Ovary (tissue), 9 donors: ENCODE measurements around the gene HES5. TPM values are rescaled to one million over a fixed set of nuclear protein-coding genes. Genes with fewer than 3 reads are reported as not detected.
A peak's percentile ranks its signal among the peaks of the same experiment; 100 is the strongest.

ENCODE experiments used
- DNase-seq, 5 donors: peaks; one replicate each; pipeline ENCODE4 v3.0.0-alpha.2; 2019 to 2020
- H3K27ac ChIP-seq, 2 donors: fragments of 200-600 bp; one replicate each; pipeline versions ENCODE4 v1.5.1 to v1.8.0; 2019 to 2022
- H3K27me3 ChIP-seq: fragments of 200-600 bp; one replicate; pipeline ENCODE4 v1.8.0; 2022
- H3K36me3 ChIP-seq: fragments of 200-600 bp; sonication (generic); one replicate; pipeline ENCODE4 v1.5.1; 2019
- H3K4me1 ChIP-seq: one replicate; pipeline ENCODE4 v1.8.1; 2013; ENCODE audit warnings: mild to moderate bottlenecking, moderate library complexity; ENCODE audit not compliant: insufficient read depth
- H3K4me3 ChIP-seq: fragments of 200-600 bp; sonication (generic); one replicate; pipeline ENCODE4 v1.5.1; 2017
- H3K9me3 ChIP-seq, 2 donors: fragments of 200-600 bp in 1 of 2; sonication (generic) in 1 of 2; one replicate each; pipeline versions ENCODE4 v1.5.1 to v1.8.1; 2013 to 2019; ENCODE audit warnings: mild to moderate bottlenecking in 1 of 2, moderate library complexity in 1 of 2
- CTCF ChIP-seq, 3 donors: fragments of 450-650 bp in 2 of 3; fragments of 200-600 bp in 1 of 3; IDR thresholded peaks; one replicate each; pipeline versions ENCODE4 v1.5.1 to v1.8.0; 2016 to 2022; ENCODE audit warnings: antibody characterized with exemption in 3 of 3, mild to moderate bottlenecking in 1 of 3
- EP300 ChIP-seq: sonication (generic); formaldehyde crosslinking; IDR thresholded peaks from one replicate; pipeline ENCODE4 v1.6.1; 2017; ENCODE audit warnings: antibody characterized with exemption
- POLR2A ChIP-seq: fragments of 450-650 bp; IDR thresholded peaks from one replicate; pipeline ENCODE4 v1.6.1; 2017; ENCODE audit warnings: antibody characterized with exemption, mild to moderate bottlenecking, moderate library complexity
- WGBS, 3 donors: extraction: QIAGEN DNeasy Blood & Tissue Kit in 1 of 3; methylation state at CpG; one replicate each; pipeline versions ENCODE4 v1.1.5 to v1.1.7; 2013 to 2017; 5-methylcytosine and 5-hydroxymethylcytosine counted together
- intact Hi-C, 4 donors: fragments of 100-400 bp; cut with DNase I; formaldehyde crosslinking; loops; one replicate each; pipeline versions ENCODE4 v1.11.0 to v1.15.1; 2022 to 2023
- polyA plus RNA-seq, 2 donors: library from polyadenylated mRNA; stranded (reverse); fragments of 200-250 nt in 1 of 2; fragments of 350-450 nt in 1 of 2; fragmentation: Illumina TruSeq in 1 of 2; extraction: RNeasy Lipid Tissue Mini Kit (QIAGEN cat#74804) in 1 of 2; gene quantifications; one replicate each; pipeline ENCODE4 v1.2.3, GENCODE V29; 2013 to 2014
- total RNA-seq, 7 donors: library from RNA; depleted of rRNA in 2 of 7; stranded (reverse); fragments of >200 nt in 2 of 7; fragmentation: NEBNext Ultra II Directional in 3 of 7; extraction: Animal tissue kit (Norgen Biotek cat#: 25700) in 3 of 7; gene quantifications; one replicate each; pipeline versions ENCODE4 v1.1.0 to v1.2.4, GENCODE V29; 2016 to 2023
- donor health status: DM: no; HTN: no; CAD: no; lungs with moderate emphysema.
- donor health status: DM: no; HTN: no; CAD: no.
- donor health status: Bipolar disorder and iron deficiency.
- donor health status: DM: yes; HTN: yes; CAD: no.
- donor health status: DM: no; HTN: no; CAD: no.
- donor health status: DM: yes; HTN: yes; CAD: no.

The HES5 gene
- total and polyA plus RNA-seq, 9 donors, result 0.13 to 0.53 (median 0.31) TPM; not detected in 4

GRCh38 chr1:2561446-2561845 lies 31.4 kb upstream of the HES5 start:
- H3K36me3 ChIP-seq, result no peaks in the 10 kb centered on the region
- peaks cover 7% of the 10 kb centered on the region for H3K4me1 ChIP-seq
- no peaks in the 10 kb centered on the region for H3K27me3 ChIP-seq
- no peak for DNase-seq
- intact Hi-C loops, result no loop called here
- H3K9me3 ChIP-seq, result no peaks in the 10 kb centered on the region
- no peak overlapping the region for H3K4me3 ChIP-seq
- TF ChIP-seq POLR2A (no peak), CTCF (IDR thresholded peaks at IDR 0.05) (no peak), EP300 (no peak)
- 81 to 87% (median 87%) methylated on average over 11 of the region's 11 CpGs for WGBS, 3 donors
- no peak overlapping the region for H3K27ac ChIP-seq

- peaks cover 11% of the 10 kb centered on the region for H3K4me1 ChIP-seq
- no peaks in the 10 kb centered on the region for H3K9me3 ChIP-seq
- WGBS, 3 donors, result 75 to 82% (median 79%) methylated on average over 15 of the region's 15 CpGs
- no peaks in the 10 kb centered on the region for H3K36me3 ChIP-seq
- no peak for TF ChIP-seq EP300
- TF ChIP-seq CTCF (IDR thresholded peaks at IDR 0.05), result no peak
- TF ChIP-seq POLR2A, result no peak
- no peak overlapping the region for H3K27ac ChIP-seq
- H3K4me3 ChIP-seq, result no peak overlapping the region
- DNase-seq, result peak in 1 of 5 donors; percentile 14
- intact Hi-C loops, result no loop called here
- H3K27me3 ChIP-seq, result no peaks in the 10 kb centered on the region
Measured at GRCh38 chr1:2560299-2561073, 30.4 kb upstream of the HES5 start.

GRCh38 chr1:2559509-2560298 lies 29.6 kb upstream of the HES5 start:
- no peaks in the 10 kb centered on the region for H3K36me3 ChIP-seq

More at GRCh38 chr1:2559509-2560298, 29.6 kb upstream of the HES5 start:
- Histone ChIP-seq H3K4me3 (no peak overlapping the region), H3K27me3 (no peaks in the 10 kb centered on the region), H3K4me1 (peaks cover 12% of the 10 kb centered on the region), H3K27ac (no peak overlapping the region), H3K9me3 (no peaks in the 10 kb centered on the region)
- 83 to 88% (median 85%) methylated on average over 32 to 35 of the region's 35 CpGs for WGBS, 3 donors
- peak in 1 of 5 donors; percentile 21 for DNase-seq
- intact Hi-C loops, result loop anchor here in 2 of 4 donors (5.0 to 10.0 kb wide), 2 partner anchors 317 to 1655 kb away; no protein-coding TSS in a partner anchor
- no peak for TF ChIP-seq CTCF (IDR thresholded peaks at IDR 0.05)
- no peak for TF ChIP-seq EP300
- no peak for TF ChIP-seq POLR2A
